Colonic mucosa (tissue), 4 donors: ENCODE measurements around the gene CCDC102B. TPM values are rescaled to one million over a fixed set of nuclear protein-coding genes. Genes with fewer than 3 reads are reported as not detected.

ENCODE experiments used
- DNase-seq: peaks from one replicate; pipeline ENCODE4 v3.0.0-alpha.2; 2020
- H3K27ac ChIP-seq: fragments of 200-600 bp; one replicate; pipeline ENCODE4 v1.8.0; 2021
- H3K27me3 ChIP-seq: fragments of 200-600 bp; one replicate; pipeline ENCODE4 v1.8.0; 2021
- H3K36me3 ChIP-seq: fragments of 200-600 bp; one replicate; pipeline ENCODE4 v1.8.0; 2021
- H3K4me1 ChIP-seq: fragments of 200-600 bp; one replicate; pipeline ENCODE4 v1.8.0; 2021; ENCODE audit warnings: mild to moderate bottlenecking
- H3K4me3 ChIP-seq: fragments of 200-600 bp; one replicate; pipeline ENCODE4 v1.8.0; 2021
- H3K9ac ChIP-seq, 2 donors: one replicate each; pipeline ENCODE4 v1.7.0; 2013; ENCODE audit warnings: control low read depth in 2 of 2, low read depth in 2 of 2, low read length in 2 of 2
- H3K9me3 ChIP-seq: fragments of 200-600 bp; one replicate; pipeline ENCODE4 v1.8.0; 2021
- CTCF ChIP-seq: fragments of 200-600 bp; IDR thresholded peaks from one replicate; pipeline ENCODE4 v1.8.0; 2022; ENCODE audit warnings: antibody characterized with exemption, mild to moderate bottlenecking
- intact Hi-C: fragments of 100-400 bp; cut with DNase I; formaldehyde crosslinking; loops from one replicate; pipeline ENCODE4 v1.14.1; 2022
- total RNA-seq, 2 donors: library from RNA; stranded (reverse); fragmentation: NEBNext Ultra II Directional in 1 of 2; extraction: Animal tissue kit (Norgen Biotek cat#: 25700) in 1 of 2; gene quantifications; one replicate each; pipeline ENCODE4 v1.2.1, GENCODE V29; 2021
- donor health status: healthy.
- donor health status: DM: no; HTN: no; CAD: no.
- donor health status: DM: no; HTN: no; CAD: no.

The CCDC102B gene
- total RNA-seq, result 1 to 10 TPM; 1.7 to 3.3 TPM

DNA sequence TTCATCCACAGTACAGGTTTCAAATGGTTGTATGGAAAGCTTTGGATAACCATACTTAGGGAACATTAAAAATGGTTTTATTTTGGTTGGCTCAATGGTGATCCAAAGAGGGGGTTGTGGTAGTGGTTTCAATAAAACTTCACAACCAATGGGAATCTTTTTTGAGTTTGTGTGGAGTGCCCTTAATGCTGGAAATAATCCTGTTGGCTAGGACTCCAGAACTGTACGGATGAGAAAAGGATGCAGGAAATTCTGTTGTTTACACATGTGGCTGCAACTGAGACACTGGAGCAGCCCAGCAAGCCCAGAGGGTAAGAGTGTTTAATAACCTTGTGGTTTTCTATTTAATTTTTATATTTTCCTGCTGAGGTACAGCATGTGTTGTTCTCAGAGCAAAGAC is at the start of gene CCDC102B:
Gene CCDC102B, plus strand, starts transcription at position 210 of the 400 bp plus-strand sequence. CDS start 38,684 bp downstream, outside the sequence.
- H3K36me3 ChIP-seq, result no peaks in the 10 kb centered on the region
- H3K4me1 ChIP-seq, result no peaks in the 10 kb centered on the region
- H3K9me3 ChIP-seq, result no peaks in the 10 kb centered on the region
- H3K27me3 ChIP-seq, result no peaks in the 10 kb centered on the region
- intact Hi-C loops, result no loop called here
- no peak within 1 kb of the TSS for H3K9ac ChIP-seq
- H3K4me3 ChIP-seq, result no peak within 1 kb of the TSS
- TF ChIP-seq CTCF, result no peak
- no peak within 1 kb of the TSS for H3K27ac ChIP-seq
- no peak for DNase-seq

GRCh38 chr18:68757126-68757525 is 40.8 kb upstream of the CCDC102B start:
- H3K4me1 ChIP-seq, result no peaks in the 10 kb centered on the region
- no peak overlapping the region for H3K4me3 ChIP-seq
- H3K27ac ChIP-seq, result no peak overlapping the region
- intact Hi-C loops, result no loop called here
- peaks cover 3% of the 10 kb centered on the region for H3K9me3 ChIP-seq
- no peak for DNase-seq
- TF ChIP-seq CTCF, result no peak
- no peaks in the 10 kb centered on the region for H3K27me3 ChIP-seq
- H3K9ac ChIP-seq, result no peak overlapping the region
- H3K36me3 ChIP-seq, result no peaks in the 10 kb centered on the region

DNA sequence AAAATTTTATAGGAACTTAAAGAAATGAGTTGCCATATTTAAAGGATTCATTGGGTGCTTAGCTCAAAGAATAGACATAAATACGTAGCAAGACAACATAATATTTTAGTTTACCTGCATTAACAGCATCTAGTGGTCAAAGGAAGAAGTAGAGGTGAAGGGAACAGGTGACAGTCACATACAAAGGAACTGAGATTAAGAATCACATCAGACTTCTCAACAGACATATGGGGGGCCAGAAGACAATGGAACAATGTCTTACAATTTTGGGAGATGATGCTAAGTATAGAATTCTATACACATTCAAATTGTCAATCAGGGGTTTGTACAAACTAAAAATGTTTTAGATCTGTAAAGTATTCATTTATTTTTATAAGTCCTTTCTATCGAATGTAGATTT is 38.6 kb upstream of the CCDC102B start:
- intact Hi-C loops, result no loop called here
- Histone ChIP-seq H3K36me3 (no peaks in the 10 kb centered on the region), H3K9me3 (peaks cover 3% of the 10 kb centered on the region), H3K4me1 (no peaks in the 10 kb centered on the region), H3K27ac (no peak overlapping the region), H3K4me3 (no peak overlapping the region), H3K27me3 (no peaks in the 10 kb centered on the region), H3K9ac (no peak overlapping the region)
- TF ChIP-seq CTCF, result no peak
- no peak for DNase-seq

DNA sequence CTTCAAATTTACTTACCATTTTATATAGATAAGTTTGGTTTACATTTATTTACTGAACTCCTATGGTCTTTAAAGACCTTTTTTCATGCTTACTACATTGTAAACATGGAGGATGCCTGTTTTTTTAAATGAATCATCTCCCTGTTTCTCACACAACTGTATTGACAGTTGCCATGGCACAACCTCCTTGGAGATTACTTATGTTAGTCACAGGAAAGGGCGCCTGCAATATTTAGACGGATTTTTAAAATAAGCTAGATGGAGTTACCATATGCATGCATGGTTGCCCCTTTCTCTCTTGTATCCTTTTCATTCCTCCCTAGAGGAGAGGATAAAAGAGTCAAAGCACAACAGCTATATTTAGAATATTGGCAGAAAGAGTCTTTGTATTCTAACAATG is 34.8 kb upstream of the CCDC102B start:
- Histone ChIP-seq H3K9ac (no peak overlapping the region), H3K4me1 (no peaks in the 10 kb centered on the region), H3K9me3 (peaks cover 3% of the 10 kb centered on the region), H3K4me3 (no peak overlapping the region), H3K27ac (no peak overlapping the region), H3K36me3 (no peaks in the 10 kb centered on the region), H3K27me3 (no peaks in the 10 kb centered on the region)
- intact Hi-C loops, result no loop called here
- DNase-seq, result no peak
- no peak for TF ChIP-seq CTCF

GRCh38 chr18:68764016-68764415 is 33.9 kb upstream of the CCDC102B start:
- H3K36me3 ChIP-seq, result no peaks in the 10 kb centered on the region
- H3K4me3 ChIP-seq, result no peak overlapping the region
- H3K27ac ChIP-seq, result no peak overlapping the region
- no peaks in the 10 kb centered on the region for H3K4me1 ChIP-seq
- intact Hi-C loops, result no loop called here
- no peak for DNase-seq
- no peaks in the 10 kb centered on the region for H3K9me3 ChIP-seq
- no peak overlapping the region for H3K9ac ChIP-seq
- no peaks in the 10 kb centered on the region for H3K27me3 ChIP-seq
- no peak for TF ChIP-seq CTCF

DNA sequence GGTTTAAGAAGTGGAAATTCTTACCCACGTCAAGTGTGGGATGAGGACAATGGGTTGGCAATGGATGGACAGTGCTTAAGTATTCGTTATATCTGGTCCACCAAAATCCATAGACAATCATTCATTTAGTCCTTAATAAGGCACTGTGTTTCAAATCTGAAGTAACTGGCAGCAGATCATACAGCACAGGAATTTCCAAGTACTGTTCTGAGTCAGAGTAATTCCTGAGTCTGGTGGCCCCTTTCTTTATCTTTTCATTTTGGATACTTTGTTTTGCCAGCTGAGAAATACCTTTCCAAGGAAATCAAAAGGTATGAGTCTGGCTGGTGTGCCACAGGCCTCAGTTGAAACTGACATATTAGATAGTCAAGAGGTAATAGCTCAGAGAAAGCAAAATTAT is 31.4 kb upstream of the CCDC102B start:
- TF ChIP-seq CTCF, result no peak
- H3K9me3 ChIP-seq, result no peaks in the 10 kb centered on the region
- no peaks in the 10 kb centered on the region for H3K4me1 ChIP-seq
- no peak overlapping the region for H3K9ac ChIP-seq
- DNase-seq, result no peak
- intact Hi-C loops, result no loop called here
- no peak overlapping the region for H3K27ac ChIP-seq
- no peaks in the 10 kb centered on the region for H3K27me3 ChIP-seq
- no peaks in the 10 kb centered on the region for H3K36me3 ChIP-seq
- H3K4me3 ChIP-seq, result no peak overlapping the region
